Neural progenitor cell (in vitro differentiated cells): Measurements from ENCODE around the gene ZNF189.

Source experiments
- EZH2 ChIP-seq: fragments of 200-600 bp; sonication (generic); IDR thresholded peaks from 2 replicates; pipeline ENCODE4 v1.6.1; 2017; ENCODE audit warnings: antibody characterized with exemption, mild to moderate bottlenecking, moderate library complexity
- EZH2phosphoT487 ChIP-seq: fragments of 200-600 bp; sonication (generic); IDR thresholded peaks from 2 replicates; pipeline ENCODE4 v1.6.1; 2017; ENCODE audit warnings: antibody characterized with exemption
- TF ChIP-seq, protein P1 (sequence below): fragments of 200-600 bp; sonication (generic); IDR thresholded peaks from 2 replicates; pipeline ENCODE4 v1.5.1; 2017; ENCODE audit warnings: antibody characterized with exemption, mild to moderate bottlenecking

GRCh38 chr9:101457003-101457402 is 58.4 kb downstream of the ZNF189 start:
- no peak for TF ChIP-seq EZH2
- TF ChIP-seq, protein P1, sequence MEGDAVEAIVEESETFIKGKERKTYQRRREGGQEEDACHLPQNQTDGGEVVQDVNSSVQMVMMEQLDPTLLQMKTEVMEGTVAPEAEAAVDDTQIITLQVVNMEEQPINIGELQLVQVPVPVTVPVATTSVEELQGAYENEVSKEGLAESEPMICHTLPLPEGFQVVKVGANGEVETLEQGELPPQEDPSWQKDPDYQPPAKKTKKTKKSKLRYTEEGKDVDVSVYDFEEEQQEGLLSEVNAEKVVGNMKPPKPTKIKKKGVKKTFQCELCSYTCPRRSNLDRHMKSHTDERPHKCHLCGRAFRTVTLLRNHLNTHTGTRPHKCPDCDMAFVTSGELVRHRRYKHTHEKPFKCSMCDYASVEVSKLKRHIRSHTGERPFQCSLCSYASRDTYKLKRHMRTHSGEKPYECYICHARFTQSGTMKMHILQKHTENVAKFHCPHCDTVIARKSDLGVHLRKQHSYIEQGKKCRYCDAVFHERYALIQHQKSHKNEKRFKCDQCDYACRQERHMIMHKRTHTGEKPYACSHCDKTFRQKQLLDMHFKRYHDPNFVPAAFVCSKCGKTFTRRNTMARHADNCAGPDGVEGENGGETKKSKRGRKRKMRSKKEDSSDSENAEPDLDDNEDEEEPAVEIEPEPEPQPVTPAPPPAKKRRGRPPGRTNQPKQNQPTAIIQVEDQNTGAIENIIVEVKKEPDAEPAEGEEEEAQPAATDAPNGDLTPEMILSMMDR: no peak
- no peak for TF ChIP-seq EZH2phosphoT487
